ENCODE measurements around the gene ZNF454.

Gene ZNF454

GRCh38 chr5:178940569-178941360 lies at the start of gene ZNF454:
Gene ZNF454, plus strand, starts transcription at chr5:178941198. Its CDS starts 1,594 bp downstream, at chr5:178942792.
- DNase-seq: no peak

- DNase-seq: peak; percentile 77
Observed at GRCh38 chr5:178895615-178896571, 45.1 kb upstream of the ZNF454 start, which contains the start of gene ZFP2. Gene ZFP2, plus strand, starts transcription at chr5:178895913. Its CDS starts 35,401 bp downstream, at chr5:178931314.

DNA sequence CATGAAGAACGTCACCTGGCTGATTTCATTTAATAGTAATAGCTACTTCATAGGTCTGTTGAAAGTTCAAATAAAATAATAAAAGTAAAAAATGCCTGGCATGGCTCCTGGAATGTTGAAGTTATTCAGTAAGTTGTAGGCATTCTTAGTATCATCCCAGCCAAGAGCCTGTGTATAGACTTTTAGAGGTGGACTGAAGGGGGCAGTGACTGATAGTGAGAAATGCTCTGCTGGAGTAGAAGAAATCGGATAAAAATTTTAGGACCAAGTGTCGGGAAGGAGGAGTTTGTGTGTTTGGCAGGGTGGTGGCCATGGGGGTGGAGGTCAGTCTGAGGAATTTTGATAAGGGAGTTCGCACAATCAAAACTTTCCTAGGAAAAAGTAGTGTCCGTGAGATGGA lies 41.7 kb upstream of the ZNF454 start:
- DNase-seq: no peak

DNA sequence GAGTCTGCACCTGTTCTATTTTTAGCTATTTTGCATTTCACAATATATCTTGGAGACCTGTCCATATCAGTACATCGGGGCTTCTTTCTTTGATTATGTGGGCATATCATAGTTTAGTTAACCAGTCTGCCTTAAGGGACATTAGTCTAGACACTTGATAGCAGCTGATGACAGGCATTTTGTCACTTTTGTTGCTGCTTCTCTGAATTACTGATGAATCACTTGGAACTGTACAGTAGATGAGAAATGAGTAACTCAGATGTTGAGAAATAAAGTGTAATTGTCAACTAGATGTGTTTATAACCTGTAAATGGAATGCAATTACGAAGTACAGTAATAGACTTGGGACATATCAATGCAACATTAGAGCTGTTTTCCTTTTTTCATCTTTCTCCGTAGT lies 38.1 kb upstream of the ZNF454 start:
- no peak for DNase-seq

GRCh38 chr5:178931846-178932760 lies 8.9 kb upstream of the ZNF454 start:
- peak; percentile 7 for DNase-seq

GRCh38 chr5:178941361-178941760 lies 363 bp downstream of the ZNF454 start:
- DNase-seq: no peak

DNA sequence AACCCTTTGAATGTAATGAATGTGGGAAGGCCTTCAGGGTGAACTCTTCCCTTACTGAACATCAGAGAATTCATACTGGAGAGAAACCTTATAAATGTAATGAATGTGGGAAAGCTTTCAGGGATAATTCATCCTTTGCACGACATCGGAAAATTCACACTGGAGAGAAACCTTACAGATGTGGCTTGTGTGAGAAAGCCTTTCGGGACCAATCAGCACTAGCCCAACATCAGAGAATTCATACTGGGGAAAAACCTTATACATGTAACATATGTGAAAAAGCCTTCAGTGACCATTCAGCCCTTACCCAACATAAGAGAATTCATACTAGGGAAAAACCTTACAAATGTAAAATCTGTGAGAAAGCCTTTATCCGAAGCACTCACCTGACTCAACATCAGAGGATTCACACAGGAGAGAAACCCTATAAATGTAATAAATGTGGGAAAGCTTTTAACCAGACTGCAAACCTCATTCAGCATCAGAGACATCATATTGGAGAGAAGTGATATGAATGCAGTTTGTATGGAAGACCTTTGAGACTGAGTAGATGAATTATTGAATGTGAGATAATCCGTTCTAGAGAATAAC lies 24.6 kb downstream of the ZNF454 start:
- no peak for DNase-seq

DNA sequence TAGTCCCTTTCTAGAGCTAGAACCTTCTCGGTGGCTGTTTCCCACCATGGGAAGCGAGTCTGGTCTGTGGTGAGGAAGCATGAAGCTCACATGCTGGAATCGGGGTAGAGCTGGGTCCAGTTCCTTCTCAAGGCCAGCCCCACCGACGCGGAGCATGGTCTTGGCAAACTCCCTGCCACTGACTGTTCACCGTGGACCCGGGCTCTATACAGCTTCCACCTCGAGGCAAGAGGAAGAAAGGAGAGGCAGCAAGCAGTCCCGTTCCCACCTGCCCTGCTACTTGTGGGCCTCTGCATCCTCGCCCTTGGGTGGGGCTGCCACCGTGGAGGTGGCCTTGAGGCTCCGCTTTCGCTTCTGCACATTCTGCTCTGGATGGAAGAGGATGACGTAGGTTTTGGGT lies 40.4 kb downstream of the ZNF454 start:
- DNase-seq: no peak

DNA sequence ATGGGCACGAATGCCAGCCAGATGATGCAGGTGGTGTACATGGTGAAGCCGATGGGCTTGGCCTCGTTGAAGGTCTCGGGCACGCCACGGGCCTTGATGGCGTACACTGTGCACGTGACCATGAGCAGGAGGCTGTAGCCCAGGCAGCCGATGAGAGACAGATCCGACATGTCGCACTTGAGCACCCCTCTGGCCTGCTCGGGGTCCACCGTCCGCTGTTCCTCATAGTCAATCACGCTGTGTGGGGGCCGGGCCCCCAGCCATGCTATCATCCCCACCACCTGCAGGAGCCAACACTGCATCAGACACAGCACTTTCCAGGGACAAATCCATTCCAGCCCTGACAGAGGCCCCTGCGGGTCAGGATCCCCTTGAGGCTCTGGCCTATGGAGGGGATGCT lies 41.9 kb downstream of the ZNF454 start:
- DNase-seq: no peak

- DNase-seq: no peak
Observed at GRCh38 chr5:178983728-178984127, 42.7 kb downstream of the ZNF454 start.

DNA sequence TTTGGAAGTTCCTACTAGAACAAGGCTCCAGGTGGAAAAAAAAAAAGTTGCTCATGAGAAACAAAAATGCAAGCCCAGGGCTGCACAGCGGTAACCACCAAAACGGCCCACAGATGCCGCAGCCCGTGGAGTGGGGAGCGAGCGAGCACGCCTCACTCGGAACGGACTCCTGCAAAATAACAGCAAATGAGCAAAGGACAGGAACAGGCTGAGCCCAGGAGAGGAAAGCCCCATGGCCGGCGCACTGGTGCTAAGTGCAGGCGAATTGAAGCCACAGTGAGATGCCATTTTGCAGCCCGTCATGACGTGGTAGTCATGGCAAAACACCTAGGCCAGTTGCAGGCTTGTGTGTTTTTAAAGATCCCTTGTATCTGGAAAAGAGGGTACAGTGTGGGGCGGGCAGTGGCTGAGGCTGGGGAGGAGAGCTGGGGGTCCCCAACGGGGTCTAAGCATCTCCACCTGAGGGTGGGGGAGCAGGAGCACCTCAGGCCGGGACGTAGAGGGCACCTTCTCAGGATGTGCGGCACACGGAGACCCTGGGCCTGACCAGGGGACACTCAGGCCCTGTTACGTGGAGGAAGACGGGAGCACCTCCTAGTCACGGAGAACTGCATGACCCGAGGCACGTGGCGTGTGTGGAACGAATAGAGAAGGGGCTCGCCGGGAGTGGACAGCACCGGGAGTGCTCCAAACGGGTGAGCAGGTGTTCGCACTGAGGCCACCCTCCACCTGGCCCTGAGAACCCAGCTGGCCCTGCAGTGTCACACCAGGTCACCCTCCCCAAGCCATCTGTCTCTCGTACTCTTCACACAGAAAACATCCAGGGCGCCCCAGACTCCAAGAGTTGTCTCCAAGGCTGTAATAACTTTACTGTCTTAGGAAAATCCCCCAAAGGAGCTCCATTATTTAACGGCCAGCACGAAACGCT lies 43.4 kb downstream of the ZNF454 start:
- no peak for DNase-seq

- no peak for DNase-seq
Observed at GRCh38 chr5:178986326-178986960, 45.4 kb downstream of the ZNF454 start.

DNA sequence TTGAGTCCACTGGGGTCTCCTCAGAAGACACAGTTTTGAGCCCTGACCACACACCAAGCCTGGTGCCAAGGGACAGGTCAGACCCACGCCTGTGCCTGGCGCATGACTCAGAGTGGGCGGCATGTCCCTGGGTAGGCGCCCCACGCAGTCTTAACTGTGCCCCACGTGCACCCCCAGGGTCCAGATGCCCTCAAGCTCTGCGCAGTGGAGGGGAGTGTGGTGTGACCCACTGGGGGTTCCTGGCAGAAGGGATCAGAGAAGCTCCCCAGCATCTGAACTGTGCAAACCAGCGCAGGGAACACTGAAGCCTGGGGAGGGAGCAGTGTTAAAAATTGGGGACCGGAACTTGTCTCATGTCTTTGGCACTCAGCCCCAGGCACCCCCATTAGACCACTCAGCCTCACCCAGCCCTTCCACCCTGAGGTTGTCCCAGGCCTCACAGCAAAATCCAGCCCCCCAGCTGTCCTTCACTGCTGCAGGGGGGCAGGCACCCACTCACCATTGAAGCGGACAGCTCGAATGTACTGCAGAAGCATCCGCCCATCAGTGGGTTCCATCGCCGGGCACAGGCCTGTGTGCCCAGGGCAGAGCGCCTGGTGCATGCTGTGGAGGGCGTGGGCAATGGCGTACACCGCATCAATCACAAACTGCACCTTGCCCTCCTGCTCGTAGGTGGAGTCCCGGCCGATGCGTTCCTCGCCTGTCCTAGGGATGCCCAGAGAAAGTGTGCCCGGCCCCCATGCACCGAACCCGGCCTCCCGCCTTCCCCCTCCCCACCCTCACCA lies 47.6 kb downstream of the ZNF454 start:
- DNase-seq: no peak

DNA sequence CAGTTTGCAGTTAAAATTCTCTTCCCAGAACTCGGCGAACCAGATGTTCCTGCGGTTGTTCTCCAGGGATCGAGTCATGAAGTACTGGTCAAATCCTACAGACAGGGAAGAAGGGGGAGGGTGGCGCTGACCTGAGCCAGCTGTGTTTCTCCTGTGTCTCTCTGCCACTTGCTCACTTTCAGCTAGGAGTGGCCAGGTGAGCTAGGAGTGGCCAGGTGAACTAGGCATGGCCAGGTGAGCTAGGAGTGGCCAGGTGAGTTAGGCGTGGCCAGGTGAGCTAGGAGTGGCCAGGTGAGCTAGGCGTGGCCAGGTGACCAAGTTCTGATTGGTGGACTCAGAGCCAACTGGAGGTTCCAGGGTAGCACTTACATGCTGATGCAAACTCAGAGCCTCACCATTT lies 48.3 kb downstream of the ZNF454 start:
- no peak for DNase-seq

GRCh38 chr5:178990491-178990890 lies 49.5 kb downstream of the ZNF454 start:
- DNase-seq: no peak

GRCh38 chr5:178991190-178992145 lies 50.5 kb downstream of the ZNF454 start:
- DNase-seq: no peak

DNA sequence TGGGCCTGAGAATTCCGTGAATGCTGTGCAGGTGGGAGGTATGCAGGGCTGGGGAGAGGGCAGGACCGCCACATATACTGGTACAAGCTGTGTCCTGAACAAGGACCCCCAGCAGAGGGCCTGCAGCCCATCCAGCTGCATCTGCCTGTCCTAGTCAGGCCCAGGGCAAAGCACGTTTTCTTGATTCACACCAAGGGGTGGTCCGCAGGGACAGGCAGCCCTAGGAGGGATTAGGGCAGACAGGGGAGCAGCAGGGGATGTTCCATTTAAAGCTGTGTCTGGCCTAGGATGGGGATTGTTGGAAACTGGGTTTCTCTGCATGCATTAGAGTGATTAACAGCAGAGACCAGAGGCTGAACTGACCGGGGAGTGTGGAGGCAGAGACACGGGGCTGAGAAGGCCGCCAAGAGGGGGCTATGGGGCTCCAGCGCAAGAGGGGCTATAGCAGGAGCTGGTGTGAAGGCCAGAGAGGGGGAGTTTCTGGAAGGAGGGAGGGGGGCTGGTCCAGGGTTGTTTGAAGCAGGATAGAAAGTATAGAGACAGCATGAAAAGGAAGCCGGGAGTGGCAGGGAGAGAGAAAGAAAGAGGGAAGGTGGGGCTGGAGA lies 51.4 kb downstream of the ZNF454 start:
- no peak for DNase-seq

GRCh38 chr5:178993236-178993765 lies 52.3 kb downstream of the ZNF454 start:
- DNase-seq: no peak
